Activated T-helper 9 cell treated with anti-CD3 and anti-CD28 coated beads, Interleukin-2, amount 50 U/mL, for 16 hours (primary cell): Measurements from ENCODE around the gene TMEM14B.
"Not testable (repeated sequence)": the region's sequence is repeated elsewhere in the genome, so short reads cannot be mapped to it uniquely, and the experiment has no call there.

Experiments
- DNase-seq: peaks from one replicate; pipeline ENCODE4 v3.0.0-alpha.2; 2020; ENCODE audit warnings: low read depth

TMEM14B gene

DNA sequence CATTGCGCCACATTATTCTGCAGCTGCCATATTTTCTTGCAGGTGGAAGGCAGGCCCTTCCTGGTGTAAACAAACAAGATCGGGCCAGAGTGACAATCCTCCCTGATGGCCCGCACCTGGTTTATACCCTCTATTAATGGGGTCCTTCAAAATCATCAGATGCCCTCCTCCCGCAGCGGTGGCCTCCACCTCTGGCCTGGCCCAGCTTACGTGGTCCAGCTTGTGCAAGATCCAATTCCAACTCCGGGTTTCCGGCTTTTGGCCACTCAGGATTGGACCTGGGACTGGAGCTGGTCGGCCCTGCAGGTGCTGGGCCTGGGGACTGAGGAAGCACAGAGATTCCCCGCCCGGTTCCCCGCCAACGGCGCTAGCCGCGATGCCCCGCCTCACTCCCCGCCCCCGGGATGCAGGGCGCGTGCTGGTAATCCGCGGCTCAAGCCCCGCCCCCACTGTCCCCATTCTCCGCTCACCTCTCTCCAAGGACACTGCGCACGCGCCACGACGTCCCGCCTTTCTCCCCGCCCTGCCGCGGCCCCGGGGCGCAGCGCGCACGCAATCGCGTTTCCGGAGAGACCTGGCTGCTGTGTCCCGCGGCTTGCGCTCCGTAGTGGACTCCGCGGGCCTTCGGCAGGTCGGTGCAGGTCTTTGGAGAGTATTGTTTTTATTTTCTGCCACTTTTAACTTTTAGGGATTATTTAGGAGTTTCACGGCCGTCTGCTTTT is at the start of gene TMEM14B:
TSS of gene TMEM14B (plus strand) at position 555 of the 722 bp plus-strand sequence. CDS start 1,441 bp downstream, outside the sequence.
- peak; percentile 100 for DNase-seq

DNA sequence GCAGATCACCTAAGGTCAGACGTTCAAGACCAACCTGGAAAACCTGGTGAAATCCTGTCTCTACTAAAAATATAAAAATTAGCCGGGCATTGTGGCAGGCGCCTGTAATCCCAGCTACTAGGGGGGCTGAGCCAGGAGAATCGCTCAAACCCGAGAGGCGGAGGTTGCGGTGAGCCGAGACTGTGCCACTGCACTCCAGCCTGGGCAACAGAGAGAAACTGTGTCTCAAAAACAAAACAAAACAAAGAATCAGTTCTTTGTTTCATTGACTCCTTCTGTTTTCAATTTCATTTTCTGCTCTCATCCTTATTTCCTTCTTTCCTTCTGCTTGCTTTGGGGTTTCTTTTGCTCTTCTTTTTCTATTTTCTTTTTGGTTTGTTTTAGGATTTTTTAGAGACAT is 33.6 kb upstream of the TMEM14B start:
- no peak for DNase-seq

DNA sequence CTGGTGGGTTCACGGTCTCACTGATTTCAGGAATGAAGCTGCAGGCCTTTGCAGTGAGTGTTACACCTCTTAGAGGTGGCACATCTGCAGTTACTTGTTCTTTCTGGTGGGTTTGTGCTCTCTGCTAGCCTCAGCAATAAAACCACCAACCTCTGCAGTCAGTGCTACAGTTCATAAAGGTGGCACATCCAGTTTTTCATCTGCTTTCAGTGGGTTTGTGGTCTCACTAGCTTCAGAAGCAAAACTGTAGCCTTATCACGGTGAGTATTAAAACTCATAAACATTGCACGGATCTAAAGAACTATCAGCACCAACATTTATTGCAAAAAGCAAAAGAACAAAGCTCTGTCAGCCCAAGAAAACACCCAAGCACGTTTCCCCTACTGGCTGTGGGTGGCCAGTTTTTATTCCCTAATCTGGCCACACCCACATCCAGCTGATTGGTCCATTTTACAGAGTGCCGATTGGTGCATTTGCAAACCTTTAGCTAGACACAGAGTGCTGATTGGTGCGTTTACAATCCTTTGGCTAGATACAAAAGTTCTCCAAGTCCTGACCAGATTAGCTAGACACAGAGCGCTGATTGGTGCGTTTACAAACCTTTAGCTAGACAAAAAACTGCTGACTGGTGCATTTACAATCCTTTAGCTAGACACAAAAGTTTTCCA is 28.2 kb upstream of the TMEM14B start:
- peak; percentile 10 for DNase-seq

DNA sequence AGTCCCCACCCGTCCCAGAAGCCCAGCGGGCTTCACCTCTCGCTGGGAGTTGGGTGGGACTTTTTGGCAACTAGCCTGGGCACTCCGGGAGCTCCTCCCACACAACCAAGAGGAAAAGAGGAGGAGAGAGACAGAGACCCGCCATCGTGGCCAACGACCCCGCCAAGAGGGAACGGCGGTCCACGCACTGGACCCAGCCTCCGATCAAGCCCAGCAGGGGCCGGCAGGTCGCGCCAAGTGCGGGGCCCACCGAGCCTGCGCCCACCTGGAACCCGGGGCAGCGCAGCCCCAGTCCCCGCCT is 27.7 kb upstream of the TMEM14B start:
- DNase-seq, result no peak

DNA sequence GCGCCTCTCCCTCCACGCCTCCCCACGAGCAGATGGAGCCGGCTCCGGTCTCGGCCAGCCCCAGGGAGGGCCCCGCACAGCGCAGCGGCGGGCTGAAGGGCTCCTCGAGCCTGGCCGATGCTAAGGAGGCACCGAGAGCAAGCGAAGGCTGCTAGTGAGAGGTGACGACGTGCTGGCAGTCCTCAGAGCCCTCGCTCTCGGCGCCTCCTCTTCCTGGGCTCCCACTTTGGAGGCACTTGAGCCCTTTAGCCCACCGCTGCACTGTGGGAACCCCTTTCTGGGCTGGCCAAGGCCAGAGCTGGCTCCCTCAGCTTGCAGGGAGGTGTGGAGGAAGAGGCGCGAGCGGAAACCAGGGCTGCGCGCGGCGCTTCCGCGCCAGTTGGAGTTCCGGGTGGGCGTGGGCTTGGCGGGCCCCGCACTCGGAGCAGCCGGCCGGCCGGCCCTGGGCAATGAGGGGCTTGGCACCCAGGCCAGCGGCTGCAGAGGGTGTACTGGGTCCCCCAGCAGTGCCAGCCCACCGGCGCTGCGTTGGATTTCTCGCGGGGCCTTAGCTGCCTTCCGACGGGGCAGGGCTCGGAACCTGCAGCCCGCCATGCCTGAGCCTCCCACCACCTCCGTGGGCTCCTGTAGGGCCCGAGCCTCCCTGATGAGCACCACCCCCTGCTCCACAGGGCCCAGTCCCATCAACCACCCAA is 27.2 kb upstream of the TMEM14B start:
- DNase-seq, result peak; percentile 48

DNA sequence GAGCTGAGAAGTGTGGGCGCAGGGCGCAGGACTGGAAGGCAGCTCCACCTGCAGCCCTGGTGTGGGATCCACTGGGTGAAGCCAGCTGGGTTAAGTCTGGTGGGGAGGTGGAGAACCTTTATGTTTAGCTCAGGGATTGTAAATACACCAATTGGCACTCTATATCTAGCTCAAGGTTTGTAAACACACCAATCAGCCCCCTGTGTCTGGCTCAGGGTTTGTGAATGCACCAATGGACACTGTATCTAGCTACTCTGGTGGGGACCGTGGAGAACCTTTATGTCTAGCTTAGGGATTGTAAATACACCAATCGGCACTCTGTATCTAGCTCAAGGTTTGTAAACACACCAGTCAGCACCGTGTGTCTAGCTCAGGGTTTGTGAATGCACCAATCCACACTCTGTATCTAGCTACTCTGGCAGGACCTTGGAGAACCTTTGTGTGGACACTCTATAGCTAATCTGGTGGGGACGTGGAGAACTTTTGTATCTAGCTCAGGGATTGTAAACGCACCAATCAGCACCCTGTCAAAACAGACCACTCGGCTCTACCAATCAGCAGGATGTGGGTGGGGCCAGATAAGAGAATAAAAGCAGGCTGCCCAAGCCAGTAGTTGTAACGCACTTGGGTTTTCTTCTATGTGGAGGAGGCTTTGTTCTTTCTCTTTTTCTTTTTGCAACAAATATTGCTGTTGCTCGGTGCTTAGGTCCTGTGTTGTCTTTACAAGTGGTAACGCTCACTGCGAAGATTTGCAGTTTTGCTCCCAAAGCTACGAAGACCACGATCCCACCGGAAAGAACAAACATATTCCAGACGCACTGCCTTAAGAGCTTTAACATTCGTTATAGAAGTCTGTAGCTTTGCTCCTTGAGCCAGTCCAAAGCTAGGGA is 26.4 kb upstream of the TMEM14B start:
- not testable (repeated sequence) for DNase-seq

DNA sequence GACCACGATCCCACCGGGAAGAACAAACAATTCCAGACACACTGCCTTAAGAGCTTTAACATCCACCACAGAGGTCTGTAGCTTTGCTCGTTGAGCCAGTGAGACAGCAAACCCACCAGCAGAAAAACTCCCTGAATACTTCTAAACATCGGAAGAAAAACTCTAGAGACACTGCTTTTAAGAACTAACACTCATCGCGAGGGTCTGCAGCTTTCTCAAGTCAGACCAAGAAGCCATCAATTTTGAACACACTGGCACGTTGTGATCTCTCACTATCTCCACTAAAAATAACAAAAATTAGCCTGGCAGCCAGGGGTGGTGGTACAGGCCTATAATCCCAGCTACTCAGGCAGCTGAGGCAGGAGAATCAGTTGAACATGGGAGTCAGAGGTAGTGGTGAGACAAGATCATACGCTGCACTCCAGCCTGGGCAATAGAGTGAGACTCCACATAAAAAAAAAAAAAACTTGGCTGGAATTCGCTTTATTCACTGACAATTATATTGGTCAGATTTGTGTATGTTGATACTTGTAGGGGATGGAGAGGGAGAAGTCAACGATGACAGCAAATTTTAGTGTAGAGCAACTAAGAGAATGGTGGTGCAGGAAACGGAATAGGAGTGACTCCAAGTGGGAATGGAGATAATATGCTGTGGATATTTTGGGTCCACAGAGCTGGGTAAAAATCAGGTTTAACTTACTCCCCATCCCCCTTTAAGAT is 25.6 kb upstream of the TMEM14B start:
- DNase-seq, result no peak

DNA sequence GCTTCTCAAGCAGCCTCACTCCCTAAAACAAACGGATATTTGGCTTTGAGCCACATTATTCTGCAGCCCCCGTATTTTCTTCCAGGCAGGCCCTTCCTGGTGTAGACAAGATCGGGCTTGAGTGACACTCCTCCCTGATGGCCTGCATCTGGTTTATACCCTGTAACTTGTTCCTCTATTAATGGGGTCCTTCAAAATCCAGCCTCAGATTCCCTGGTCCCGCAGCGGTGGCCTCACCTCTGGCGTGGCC is 25.1 kb upstream of the TMEM14B start:
- no peak for DNase-seq

DNA sequence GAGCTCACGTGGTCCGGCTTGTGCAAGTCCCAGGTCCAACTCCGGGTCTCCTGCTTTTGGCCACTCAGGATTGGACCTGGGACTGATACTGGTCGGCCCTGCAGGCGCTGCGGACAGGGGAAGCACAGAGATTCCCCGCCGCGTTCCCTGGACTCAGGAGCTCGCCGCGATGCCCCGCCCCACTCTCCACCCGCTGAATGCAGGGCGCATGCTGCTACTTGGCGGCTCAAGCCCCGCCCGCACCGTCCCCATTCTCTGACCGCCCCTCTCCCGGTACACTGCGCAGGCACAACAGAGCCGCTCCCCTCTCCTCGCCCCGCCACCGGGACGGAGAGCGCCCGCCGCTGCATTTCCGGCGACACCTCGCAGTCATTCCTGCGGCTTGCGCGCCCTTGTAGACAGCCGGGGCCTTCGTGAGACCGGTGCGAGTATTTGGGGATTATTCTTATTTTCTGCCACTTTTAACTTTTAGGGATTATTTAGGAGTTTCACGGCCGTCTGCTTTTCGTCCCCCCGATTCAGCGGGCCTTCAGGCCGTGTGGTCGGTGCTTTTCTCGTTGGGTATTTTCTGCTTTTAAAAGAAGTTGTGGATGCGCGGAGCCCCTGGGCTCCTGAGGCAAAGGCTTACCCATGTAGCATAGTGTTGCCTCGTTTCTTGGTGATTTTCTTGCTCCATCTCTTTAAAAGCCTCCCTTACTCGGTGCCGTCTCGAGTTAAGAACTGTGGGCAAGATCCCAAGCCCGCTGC is 24.6 kb upstream of the TMEM14B start, which contains the start of gene TMEM14C:
TSS of gene TMEM14C (plus strand) at position 251 of the 747 bp plus-strand sequence. CDS start 1,544 bp downstream, outside the sequence.
- DNase-seq, result peak; percentile 79

DNA sequence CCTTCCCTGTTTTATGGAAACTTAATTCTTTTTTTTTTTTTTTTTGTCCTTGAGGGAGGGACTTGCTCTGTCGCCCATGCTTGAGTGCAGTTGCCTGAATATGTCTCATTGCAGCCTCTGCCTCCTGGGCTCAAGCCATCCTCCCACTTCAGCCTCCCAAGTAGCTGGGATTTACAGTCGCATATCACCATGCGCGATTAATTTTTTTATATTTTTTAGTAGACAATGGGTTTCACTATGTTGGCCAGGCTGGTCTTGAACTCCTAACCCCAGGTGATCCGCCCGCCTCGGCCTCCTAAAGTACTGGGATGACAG is 24.1 kb upstream of the TMEM14B start:
- DNase-seq, result no peak

DNA sequence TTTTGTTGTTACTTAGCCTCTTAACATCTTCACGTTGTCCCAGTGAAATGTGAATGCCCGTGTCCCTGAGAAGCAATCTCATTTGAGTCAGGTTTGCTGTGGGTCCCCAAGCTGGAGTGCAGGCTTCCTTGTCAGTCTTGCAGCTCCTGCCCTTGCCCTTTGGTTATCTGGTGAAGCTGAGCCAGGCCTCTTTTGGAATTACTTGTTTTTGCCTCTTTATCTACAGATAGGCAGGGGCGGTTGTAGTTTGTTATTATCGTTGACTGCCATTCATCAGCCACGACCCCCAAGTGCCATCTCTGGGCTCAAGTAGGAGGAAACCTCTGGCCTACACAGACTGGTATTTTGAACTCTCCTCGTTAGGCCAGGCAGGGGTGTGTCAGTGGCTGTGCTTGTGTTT is 22.6 kb upstream of the TMEM14B start:
- DNase-seq, result no peak

DNA sequence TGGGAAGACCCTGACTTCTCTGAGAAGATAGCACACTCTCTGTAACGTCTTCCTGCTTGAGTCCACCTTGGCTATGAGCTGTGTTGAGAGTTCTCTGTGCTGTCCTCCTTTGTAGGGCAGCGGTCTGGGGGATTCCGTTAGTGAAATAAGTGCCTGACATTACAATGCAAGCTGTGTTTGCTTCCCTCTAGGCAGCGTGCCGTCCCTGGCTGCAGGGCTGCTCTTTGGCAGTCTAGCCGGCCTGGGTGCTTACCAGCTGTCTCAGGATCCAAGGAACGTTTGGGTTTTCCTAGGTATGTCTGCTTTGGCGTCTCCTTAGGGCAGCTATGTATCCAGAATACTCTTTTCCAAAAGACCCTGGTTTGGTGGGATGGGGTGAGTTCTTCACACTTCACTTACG is 21.9 kb upstream of the TMEM14B start:
- DNase-seq, result no peak

DNA sequence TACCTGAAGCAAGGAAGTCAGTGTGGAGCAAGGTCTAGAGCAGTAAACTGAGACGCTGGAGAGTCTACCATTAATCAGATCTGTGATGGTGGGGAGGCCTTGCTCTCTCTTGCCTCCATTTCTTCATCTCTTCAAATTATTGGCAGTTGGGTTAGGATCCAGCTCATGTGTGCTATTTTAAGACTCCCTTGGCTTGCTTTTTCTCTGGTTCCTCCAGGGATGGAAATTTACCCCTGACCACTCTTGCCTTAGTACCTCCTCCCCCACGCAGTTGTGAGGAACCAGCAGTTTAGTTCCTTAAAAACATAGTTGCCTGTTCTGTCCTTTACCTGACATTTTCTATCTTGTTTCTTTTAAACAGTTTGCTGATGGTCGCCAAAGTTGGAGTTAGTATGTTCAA is 17.4 kb upstream of the TMEM14B start:
- DNase-seq, result no peak

DNA sequence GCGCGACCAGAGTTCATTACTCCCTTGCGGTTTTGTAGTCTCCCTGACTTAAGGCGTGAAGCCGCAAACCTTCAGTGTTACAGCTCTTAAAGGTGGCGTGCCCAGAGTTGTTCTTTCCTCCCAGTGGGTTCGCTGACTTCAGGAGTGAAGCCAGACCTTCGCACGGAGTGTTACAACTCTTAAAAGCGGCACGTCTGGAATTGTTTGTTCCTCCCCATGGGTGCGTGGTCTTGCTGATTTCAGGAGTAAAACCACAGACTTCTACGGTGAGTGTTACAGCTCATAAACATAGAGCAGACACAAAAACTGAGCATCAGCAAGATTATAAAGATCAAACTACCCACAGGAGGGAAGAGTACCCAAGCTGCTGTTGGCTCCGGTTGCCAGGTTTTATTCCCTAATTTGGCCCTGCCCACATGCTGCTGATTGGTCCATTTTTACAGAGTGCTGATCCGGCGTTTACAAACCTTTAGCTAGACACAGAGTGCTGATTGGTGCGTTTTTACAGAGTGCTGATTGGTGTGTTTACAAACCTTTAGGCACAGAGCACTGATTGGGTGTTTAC is 14.4 kb upstream of the TMEM14B start:
- DNase-seq, result no peak

DNA sequence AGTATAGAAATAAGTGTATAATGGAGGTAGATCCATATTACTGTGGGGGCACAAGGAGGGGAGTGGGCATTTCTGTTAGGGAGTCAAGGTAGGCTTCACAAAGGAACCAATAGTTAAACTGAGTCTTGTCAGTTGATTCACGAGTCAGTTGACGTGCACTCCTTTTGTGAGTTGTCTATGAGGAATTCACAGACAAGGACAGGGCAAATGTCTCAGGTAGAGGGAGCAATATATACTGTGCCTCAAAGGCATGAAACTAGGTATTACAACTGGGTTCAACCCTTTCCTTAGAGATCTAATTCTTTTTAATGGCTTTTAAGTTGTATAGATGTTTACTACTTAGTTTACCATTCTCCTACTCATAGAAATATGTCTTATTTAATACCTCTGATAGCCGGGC is 13.7 kb upstream of the TMEM14B start:
- DNase-seq, result no peak

DNA sequence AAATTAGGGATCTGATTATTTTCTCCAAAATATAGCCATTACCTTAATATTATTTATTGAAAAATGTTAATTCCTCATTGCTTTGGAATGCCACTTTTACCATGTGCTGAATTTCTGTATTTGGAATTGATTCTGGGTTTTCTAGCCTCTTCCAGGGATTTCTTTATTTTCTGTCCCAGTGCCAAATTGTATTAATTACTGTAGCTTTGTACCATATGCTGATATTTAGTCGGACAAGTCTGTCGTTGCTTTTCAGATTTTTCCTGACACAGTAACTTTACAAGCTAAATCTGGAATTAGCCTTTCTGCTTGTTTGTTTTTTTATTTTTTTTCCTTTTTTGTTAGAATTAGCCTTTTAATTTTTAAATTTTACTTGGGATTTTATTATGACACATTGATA is 10.9 kb upstream of the TMEM14B start:
- DNase-seq, result no peak

DNA sequence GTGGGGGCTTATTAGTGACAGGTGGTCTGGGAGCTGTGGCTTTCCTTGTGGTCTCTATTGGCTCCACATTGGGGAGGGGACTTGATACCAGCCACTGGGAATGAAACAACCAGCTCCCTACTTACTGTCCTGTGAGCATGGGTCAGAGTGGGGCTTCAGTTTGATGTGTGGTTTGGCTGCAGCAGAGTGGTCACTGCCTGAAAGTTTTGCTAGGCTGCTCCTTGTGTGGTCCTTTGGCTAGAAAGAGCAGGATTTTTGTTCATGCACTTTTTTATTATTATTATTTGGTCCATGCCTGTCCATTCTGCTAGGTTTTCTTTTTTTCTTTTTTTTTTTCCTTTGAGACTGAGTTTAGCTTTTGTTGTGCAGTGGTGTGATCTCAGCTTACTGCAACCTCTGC is 7.5 kb upstream of the TMEM14B start:
- no peak for DNase-seq

DNA sequence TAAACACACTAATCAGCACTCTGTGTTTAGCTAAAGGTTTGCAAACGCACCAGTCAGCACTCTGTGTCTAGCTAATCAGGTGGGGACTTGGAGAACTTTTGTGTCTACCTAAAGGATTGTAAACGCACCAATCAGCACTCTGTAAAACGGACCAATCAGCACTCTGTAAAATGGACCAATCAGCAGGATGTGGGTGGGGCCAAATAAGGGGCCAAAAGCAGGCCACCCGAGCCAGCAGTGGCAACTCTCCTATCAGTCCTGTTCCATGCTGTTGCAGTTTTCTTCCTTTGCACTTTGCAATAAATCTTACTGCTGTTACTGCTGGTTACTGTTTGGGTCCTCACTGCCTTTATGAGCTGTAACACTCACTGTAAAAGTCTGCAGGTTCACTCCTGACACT is 6.0 kb upstream of the TMEM14B start:
- not testable (repeated sequence) for DNase-seq

DNA sequence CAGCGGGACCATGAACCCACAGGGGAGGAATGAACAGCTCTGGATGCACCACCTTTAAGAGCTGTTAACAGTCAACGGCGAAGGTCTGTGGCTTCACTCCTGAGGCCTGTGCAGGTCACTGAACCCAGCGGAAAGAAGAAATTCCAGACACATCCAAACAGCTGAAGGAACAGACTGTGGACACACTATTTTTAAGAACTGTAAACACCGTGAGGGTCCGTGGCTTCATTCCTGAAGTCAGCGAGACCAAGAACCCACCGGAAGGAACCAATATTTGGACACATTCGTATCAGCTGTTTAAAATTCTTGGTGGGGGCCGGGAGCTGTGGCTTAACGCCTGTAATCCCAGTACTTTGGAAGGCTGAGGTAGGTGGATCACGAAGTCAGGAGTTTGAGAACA is 5.4 kb upstream of the TMEM14B start:
- no peak for DNase-seq

DNA sequence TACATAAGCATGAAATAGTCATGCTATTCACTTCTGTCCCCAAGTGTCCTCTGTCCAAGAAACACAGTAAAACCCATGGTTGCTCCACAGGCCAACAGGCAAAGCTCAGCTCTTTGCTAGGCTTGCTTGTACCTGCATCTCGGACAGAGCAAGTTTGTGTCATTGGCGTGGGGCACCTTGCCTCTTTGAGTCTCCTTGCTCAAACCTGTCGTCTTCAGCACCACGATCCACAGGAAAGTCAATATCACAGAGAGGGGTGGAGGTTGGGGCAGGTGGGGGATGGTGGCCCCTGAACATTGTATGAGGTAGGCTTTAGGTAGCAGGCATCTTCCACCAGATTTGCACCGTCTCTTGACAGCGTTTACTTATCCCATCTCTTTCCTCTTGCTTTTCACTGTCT is 4.1 kb upstream of the TMEM14B start:
- DNase-seq, result no peak

DNA sequence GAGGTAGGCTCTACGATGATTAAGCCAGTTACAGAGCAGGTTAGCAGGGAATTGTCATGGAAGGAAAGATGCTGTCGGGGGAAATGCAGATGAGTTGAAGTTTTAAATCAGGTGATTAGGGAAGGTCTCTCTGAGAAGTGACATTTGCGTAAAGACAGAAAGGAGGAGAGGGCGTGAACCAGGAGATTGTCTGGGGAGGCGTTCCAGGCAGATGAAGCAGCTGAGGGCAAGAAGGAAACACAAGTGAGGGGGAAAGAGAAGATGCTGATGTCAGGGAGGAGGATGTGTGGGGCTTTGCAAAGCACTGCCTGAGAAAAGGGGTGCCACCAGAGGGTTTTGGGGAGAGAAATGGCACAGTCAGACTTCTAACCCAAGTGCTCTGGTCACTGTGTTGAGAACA is 2.5 kb upstream of the TMEM14B start:
- no peak for DNase-seq
